SKM-1 treated with dmso at 0.1 percent for 144 hours (cell line): ENCODE results near the gene LMO7.

Experiments
- DNase-seq: peaks from one replicate; lab custom pipeline; 2025; ENCODE audit not compliant: unreplicated experiment; lab: John Stamatoyannopoulos, UW

Gene LMO7

GRCh38 chr13:75635828-75636435 is at the start of gene LMO7:
Gene LMO7 (plus strand): TSS chr13:75636330. CDS start chr13:75636658, 328 bp downstream.
- peak; percentile 44 for DNase-seq

- peak; percentile 2 for DNase-seq
Observed at GRCh38 chr13:75587679-75588078, 48.5 kb upstream of the LMO7 start.

- DNase-seq: no peak
Observed at GRCh38 chr13:75596657-75597182, 39.4 kb upstream of the LMO7 start.

GRCh38 chr13:75600371-75600770 is 35.8 kb upstream of the LMO7 start:
- no peak for DNase-seq

GRCh38 chr13:75603038-75603437 is 33.1 kb upstream of the LMO7 start:
- DNase-seq: no peak

- no peak for DNase-seq
Observed at GRCh38 chr13:75607447-75607846, 28.7 kb upstream of the LMO7 start.

- DNase-seq: no peak
Observed at GRCh38 chr13:75610466-75610865, 25.7 kb upstream of the LMO7 start.

GRCh38 chr13:75612354-75612753 is 23.8 kb upstream of the LMO7 start:
- no peak for DNase-seq

GRCh38 chr13:75617230-75617629 is 18.9 kb upstream of the LMO7 start:
- DNase-seq: no peak

GRCh38 chr13:75618308-75618707 is 17.8 kb upstream of the LMO7 start:
- no peak for DNase-seq

- DNase-seq: no peak
Observed at GRCh38 chr13:75620020-75620419, 16.1 kb upstream of the LMO7 start.

- DNase-seq: no peak
Observed at GRCh38 chr13:75621147-75621546, 15.0 kb upstream of the LMO7 start.

GRCh38 chr13:75628801-75629200 is 7.3 kb upstream of the LMO7 start:
- no peak for DNase-seq

GRCh38 chr13:75633285-75633684 is 2.8 kb upstream of the LMO7 start:
- DNase-seq: no peak

GRCh38 chr13:75635101-75635827 is 866 bp upstream of the LMO7 start:
- DNase-seq: no peak

GRCh38 chr13:75636436-75637180 is 478 bp downstream of the LMO7 start:
- DNase-seq: no peak

GRCh38 chr13:75637181-75637750 is 1.1 kb downstream of the LMO7 start:
- no peak for DNase-seq

- DNase-seq: no peak
Observed at GRCh38 chr13:75639454-75639853, 3.3 kb downstream of the LMO7 start.

- DNase-seq: no peak
Observed at GRCh38 chr13:75641026-75641425, 4.9 kb downstream of the LMO7 start.

GRCh38 chr13:75643182-75643581 is 7.1 kb downstream of the LMO7 start:
- DNase-seq: no peak

GRCh38 chr13:75643693-75644092 is 7.6 kb downstream of the LMO7 start:
- no peak for DNase-seq
